GM04504 (cell line): ENCODE measurements around the gene HSFY2.
"Not testable (repeated sequence)": the region's sequence is repeated elsewhere in the genome, so short reads cannot be mapped to it uniquely, and the experiment has no call there.

ENCODE experiments used
- DNase-seq: peaks from one replicate; pipeline ENCODE4 v3.0.0-alpha.2; 2012; ENCODE audit warnings: low read depth

HSFY2 gene, protein sequence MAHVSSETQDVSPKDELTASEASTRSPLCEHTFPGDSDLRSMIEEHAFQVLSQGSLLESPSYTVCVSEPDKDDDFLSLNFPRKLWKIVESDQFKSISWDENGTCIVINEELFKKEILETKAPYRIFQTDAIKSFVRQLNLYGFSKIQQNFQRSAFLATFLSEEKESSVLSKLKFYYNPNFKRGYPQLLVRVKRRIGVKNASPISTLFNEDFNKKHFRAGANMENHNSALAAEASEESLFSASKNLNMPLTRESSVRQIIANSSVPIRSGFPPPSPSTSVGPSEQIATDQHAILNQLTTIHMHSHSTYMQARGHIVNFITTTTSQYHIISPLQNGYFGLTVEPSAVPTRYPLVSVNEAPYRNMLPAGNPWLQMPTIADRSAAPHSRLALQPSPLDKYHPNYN

DNA sequence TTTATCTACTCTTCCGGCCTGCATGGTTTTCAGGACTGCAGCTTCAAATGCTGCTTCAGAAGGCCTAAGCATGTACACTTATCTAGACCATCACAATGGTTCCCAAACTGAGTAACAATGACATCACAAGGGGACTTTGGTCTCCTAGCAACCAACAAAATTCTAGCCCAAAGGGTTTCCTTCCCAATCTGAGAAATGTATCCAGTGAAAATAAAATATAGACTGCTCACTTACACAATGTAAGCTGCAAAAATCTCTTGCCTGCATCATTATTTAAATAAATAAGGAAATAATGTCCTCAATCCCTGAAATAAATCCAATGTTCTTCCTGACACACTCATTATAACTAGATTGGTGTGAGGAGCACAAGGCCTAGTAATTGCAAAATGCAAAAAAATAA, at the start of gene HSFY2:
Gene HSFY2 (minus strand): TSS at position 101 of the 400 bp plus-strand sequence. CDS start 117 bp downstream, outside the sequence.
- DNase-seq, result not testable (repeated sequence)

DNA sequence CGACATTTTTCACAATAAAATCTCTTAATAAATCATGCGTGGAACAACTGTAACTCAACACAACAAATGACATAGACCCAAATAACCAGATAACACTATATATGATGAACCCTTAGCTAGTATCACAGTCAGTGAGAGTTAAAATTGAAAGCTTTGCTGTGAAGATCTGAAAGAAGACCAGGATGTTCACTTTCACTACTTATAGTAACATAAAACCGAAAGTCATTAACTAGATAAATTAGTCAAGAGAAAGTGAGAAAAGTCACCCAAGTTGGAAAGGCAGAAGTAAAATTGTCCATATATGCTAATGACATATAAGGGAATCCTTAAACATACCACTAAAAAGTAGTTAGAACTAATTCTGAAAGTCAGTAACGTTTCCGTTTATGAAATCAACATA, 42.2 kb upstream of the HSFY2 start:
- DNase-seq, result not testable (repeated sequence)

DNA sequence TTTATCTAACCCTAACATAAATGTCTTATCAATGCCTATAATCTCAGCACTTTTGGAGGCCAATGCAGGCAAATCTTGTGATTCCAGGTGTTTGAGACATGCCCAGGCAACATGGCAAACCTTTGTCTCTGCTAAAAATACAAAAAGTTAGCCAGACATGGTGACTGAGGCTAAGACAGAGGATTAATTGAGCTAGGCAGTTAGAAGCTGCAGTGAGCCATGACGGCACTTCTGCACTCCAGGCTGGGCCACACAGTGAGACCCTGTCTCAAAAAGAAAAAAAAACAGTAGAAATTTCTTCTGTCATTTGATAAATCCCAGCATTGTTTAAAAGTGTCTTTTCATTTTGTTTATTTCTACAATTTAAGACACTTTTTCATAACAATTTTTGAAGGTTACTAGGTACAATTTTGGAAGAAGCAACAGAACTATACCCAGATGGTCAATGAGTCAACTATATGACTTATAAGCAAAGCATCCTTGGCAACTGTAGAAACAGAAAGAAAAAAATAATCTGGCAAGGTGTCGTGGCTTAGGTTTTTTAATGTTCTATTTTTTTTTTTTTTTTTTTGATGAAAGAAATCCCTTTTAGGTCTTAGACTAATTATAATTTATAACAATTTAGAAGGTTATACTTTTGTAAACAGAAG, 15.3 kb upstream of the HSFY2 start:
- DNase-seq, result not testable (repeated sequence)

DNA sequence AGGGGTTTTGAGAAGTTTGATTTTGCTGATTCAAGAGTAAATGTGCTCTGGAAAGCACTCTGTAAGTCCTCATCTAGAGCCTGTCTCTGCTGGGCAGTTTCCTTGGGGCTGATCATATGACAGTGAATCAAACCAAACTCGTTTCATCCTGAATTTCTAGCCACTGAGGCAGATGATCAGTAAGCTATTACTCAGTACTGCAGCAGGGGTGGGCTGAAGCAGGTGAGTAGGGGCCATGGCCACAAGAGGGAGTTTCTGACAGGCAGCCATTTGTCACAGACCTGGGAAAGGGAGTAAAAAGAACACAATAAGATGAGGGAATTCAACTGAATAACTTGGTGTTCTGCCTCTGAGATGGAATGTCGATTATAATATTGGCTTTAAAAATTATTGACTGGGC, 19.5 kb downstream of the HSFY2 start:
- DNase-seq, result not testable (repeated sequence)

DNA sequence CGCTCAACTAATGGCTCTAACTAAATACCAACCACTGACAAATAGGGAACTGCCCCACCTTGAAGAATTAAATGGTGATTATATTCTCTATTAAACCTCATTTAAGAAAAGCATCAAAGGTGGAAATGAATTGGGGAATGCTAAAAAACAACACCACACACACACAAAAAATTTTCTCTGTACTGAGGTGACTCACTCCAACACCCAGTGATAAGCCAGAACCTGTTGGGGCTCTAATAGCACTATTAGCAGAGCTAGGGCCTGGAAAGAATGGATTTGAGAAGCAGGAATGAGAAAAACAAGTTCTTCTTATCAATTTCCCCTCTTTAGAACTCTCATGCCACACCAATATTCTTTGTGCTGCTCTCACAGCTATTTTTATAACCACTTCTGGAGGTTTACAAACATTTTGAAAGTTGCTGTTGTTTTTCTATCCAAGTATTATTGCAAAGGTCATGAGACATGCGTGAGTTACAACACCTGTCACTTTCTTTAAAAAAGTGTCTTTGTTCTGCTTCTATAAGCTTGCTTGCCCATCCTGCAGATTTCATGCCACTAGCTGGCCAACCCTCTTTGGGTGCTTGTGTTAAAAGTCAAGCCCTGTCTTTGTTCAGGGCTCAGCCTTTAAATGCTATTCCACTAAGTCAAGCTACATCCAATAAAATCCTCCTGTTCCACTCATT, 20.3 kb downstream of the HSFY2 start:
- not testable (repeated sequence) for DNase-seq

DNA sequence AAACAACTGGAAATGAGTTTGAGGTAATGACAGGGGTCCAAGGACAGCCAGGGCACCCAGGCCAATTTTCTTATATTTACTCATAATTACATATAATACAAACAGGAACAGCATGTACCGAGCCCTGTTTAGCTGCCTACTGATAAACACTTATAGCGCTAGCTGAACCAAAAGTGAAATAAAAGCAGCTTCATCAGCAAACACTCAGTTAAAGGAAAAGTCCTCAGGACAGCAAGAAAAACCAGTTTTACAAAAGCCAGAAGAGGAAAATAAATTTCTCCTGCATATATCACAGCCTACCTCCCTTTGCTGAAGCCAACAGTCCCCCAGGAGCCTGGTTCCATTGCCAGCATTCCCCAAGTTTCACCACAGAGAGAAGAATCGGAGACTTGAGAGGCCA, 49.8 kb downstream of the HSFY2 start:
- not testable (repeated sequence) for DNase-seq
